Activated T-helper 9 cell treated with anti-CD3 and anti-CD28 coated beads, Interleukin-2, amount 50 U/mL, for 16 hours (primary cell): Measurements from ENCODE around the gene NFE2L3.
A peak's percentile ranks its signal among the peaks of the same experiment; 100 is the strongest.
"Not testable (repeated sequence)": the region's sequence is repeated elsewhere in the genome, so short reads cannot be mapped to it uniquely, and the experiment has no call there.

Experiments
- DNase-seq: peaks from one replicate; pipeline ENCODE4 v3.0.0-alpha.2; 2020; ENCODE audit warnings: low read depth

Gene NFE2L3, protein sequence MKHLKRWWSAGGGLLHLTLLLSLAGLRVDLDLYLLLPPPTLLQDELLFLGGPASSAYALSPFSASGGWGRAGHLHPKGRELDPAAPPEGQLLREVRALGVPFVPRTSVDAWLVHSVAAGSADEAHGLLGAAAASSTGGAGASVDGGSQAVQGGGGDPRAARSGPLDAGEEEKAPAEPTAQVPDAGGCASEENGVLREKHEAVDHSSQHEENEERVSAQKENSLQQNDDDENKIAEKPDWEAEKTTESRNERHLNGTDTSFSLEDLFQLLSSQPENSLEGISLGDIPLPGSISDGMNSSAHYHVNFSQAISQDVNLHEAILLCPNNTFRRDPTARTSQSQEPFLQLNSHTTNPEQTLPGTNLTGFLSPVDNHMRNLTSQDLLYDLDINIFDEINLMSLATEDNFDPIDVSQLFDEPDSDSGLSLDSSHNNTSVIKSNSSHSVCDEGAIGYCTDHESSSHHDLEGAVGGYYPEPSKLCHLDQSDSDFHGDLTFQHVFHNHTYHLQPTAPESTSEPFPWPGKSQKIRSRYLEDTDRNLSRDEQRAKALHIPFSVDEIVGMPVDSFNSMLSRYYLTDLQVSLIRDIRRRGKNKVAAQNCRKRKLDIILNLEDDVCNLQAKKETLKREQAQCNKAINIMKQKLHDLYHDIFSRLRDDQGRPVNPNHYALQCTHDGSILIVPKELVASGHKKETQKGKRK

DNA sequence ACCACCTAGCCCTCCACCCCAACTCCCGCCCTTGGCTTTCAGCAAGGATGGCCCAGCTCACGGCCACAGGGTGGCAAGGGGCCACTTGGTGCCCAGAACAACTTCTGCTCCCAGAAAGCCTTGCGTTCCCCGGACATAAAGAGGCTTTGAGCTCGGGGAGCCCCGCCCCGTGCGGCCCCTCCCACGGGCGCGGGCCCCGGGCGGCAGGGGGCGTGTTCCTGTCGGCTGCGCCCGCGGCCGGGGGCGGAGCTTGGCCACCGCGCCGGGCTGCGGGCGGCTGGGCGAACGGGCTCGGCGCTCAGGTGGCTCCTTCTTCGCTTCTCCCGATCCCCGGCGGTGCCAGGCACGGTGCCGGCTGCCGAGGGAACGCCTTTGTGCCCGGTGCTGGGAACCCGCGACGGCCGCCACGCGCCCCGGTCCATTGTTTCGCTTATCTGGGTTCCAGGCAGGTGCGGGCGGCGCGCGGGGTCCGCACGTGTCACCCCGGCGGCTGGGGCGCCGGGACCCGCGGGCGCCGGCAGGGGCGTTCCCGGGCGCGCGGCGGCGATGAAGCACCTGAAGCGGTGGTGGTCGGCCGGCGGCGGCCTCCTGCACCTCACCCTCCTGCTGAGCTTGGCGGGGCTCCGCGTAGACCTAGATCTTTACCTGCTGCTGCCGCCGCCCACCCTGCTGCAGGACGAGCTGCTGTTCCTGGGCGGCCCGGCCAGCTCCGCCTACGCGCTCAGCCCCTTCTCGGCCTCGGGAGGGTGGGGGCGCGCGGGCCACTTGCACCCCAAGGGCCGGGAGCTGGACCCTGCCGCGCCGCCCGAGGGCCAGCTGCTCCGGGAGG, at the start of gene NFE2L3:
NFE2L3 (plus strand) TSS at position 246 of the 829 bp plus-strand sequence; CDS start at position 547, 301 bp downstream.
- DNase-seq: peak; percentile 77

DNA sequence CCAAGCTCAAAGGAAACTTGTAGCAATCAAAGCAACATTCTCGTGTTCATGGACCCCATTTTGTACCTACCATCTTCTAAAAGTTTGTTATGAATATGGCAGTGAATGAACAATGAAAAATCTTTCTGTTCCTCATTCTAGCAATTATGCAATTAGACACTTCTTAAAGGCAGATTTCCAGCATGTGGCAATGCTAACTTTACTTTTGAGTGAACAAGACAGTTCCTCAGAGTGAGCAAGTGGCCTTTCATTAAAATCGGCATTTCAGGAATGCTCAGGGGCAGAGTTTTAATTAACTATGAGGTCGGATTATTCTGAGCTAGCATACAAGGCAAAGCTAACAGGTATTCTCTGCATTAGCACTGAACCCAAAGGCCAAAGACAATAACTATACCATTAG, 48.4 kb upstream of the NFE2L3 start:
- no peak for DNase-seq

DNA sequence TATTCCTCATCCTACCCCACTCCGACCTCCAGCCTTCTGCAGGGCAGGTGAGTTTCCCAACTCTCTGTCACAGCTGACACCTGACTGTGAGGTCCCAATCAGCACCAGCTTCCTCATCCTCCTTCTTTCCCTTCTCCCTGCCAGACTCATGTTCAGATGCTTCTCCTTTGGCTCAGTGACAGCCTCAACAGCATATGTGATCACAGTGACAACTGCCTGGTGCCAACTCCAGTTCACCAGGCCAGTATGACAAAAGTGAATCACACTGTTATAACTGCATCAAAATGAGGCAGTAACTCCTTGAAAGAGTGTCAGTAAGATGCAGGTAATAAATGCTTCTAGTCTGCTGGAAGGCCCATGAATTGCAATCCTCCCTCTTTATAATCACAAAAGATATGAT, 46.8 kb upstream of the NFE2L3 start:
- no peak for DNase-seq

DNA sequence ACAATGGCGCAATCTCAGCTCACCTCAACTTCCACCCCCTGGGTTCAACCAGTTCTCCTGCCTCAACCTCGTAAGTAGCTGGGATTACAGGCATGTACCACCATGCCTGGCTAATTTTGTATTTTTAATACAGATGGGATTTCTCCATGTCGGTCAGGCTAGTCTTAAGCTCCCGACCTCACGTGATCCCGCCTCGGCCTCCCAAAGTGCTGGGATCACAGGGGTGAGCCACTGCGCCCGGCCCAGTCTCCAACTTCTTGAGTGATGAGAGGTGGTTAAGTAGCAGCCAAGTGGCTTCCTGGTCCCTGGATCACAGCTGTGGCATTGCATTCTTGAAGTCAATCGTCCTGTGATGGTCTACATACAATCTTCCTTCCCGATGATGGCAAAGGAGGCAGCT, 46.1 kb upstream of the NFE2L3 start:
- DNase-seq: no peak

DNA sequence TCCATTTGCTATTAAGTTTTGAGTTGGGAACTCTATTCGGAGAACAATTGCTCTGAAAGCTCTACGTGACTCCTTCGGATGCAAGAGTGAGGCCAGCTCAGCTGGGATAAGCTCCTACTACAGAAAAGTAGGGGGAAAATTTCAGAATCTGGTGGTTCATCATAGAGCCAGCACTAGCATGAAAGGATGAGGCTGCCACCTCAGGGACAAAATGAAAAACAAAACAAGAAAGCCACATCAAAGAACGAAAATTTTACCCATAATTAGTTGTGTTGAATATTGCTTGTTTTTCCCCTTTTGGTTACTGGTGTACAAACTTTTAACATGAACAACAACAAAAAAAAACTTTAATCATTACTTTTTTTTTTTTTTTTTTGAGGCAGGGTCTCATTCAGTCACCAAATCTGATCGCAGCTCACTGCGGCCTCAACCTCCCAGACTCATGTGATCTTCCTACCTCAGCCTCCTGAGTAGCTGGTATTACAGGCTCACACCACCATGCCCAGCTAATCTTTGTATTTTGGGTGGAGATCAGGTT, 39.7 kb upstream of the NFE2L3 start:
- no peak for DNase-seq

DNA sequence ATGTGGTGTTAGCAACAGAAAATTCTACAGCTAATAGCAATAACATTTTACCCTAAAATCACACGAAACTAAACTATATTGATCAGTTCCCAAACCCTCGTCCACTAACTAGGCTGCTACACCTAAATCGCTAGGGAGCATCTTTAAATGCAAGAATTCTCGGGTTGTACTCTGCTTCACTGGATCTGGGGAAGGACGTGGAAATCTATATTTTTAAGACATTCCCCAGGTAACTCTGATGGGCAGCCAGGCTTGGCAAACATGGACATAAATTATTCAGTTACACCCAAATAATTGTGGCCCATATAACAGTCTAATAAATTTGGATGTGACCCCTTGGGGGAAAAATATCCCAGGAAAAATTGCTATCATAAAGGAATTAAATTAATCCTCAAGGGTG, 36.3 kb upstream of the NFE2L3 start:
- DNase-seq: no peak

DNA sequence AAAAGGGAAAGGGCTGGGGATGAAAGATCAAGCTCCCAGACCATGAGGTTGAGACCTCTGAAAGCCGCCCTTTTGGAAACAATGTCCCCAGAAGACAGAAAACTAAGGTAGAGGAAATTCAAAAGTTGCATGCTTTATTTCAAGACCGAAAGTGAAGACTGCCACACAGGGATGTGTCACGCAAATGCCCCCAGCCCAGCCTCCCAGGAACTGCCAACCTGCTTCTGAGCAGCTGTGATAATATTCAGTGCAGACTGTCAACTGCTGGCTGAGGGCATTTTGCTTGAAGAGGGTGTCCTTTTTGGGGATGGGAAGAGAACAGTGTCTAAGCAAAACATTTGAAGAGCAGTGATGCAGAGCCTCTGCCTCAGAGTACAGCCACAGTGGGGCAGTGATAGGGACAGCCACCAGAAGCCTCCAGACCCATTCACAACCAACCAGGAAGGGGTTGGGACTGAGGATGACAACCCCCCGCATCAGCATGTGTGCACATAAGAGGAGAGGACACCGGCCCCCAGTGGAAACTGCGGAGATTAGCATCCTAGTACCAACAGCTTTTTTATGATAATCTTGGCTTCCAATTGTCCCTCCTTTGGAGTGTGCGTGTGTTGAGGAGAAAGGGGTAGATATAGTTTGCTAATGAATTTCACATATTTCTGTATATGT, 34.7 kb upstream of the NFE2L3 start:
- DNase-seq: no peak

DNA sequence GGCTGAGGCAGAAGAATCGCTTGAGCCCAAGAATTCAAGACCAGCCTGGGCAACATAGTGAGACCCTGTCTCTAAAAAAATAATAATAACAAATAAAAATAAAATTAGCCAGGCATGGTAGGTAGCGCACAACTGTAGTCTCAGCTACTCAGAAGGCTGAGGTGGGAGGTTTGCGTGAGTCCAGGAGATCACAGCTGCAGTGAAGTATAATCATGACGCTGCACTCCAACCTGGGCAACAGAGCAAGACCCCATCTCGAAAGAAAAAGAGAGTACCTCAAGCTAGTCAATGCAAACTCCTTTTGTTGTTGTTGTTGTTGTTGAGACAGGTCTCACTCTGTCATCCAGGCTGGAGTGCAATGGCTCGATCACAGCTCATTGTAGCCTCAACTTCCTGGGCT, 34.0 kb upstream of the NFE2L3 start:
- no peak for DNase-seq

DNA sequence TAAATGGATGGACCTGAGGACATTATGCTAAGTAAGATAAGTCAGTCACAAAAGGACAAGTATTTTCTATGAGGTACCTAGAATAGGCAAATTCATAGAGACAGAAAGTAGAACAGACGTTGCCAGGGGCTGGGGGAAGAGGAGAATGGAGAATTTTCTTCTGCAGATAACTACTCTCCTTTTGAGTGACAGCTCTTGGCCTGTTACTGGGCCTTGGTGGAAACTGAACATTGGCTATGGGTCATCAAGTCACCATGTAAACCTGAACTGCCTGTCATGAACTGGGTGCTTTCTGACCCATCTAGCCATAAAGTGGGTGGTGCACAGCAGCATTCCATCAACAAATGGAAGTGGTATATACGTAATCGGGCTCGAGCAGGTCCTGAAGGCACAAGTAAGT, 29.3 kb upstream of the NFE2L3 start:
- no peak for DNase-seq

DNA sequence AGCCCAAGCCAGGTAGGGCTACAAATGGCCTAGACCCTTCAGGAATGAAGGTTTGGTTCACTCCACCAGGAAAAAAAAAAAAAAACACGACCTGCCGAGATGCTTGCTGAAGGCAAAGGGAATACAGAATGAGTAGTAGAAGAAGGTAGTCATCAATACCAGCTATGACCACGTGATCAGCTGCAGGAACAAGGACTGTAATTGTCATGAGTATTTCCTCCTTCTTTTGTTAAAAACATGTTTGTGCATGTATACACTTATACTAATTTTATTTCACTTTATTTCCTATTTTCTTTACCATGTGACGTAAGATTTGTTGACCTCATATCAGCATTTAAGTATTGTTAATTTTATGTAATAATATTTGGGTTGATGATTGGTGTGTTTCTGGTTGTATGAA, 27.2 kb upstream of the NFE2L3 start:
- not testable (repeated sequence) for DNase-seq

DNA sequence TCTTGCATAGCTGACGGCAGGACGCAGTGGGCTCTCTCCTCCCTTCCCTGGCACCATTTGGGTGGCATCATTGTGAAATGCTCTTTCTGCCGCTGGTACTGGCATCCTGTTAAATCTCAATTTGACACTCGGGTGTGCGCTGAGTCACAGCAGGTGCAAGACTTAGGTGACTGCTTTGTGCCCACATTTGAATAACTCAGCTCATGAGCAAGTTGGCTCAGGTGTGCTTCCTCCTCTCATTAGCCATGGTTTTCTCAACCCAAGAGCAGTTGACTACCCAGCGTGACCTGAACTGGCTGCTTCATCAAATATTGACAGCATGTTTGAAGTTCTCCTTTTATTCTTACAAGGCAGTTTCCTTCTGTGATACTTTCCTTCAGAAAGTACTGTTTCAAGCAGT, 24.6 kb upstream of the NFE2L3 start:
- no peak for DNase-seq

DNA sequence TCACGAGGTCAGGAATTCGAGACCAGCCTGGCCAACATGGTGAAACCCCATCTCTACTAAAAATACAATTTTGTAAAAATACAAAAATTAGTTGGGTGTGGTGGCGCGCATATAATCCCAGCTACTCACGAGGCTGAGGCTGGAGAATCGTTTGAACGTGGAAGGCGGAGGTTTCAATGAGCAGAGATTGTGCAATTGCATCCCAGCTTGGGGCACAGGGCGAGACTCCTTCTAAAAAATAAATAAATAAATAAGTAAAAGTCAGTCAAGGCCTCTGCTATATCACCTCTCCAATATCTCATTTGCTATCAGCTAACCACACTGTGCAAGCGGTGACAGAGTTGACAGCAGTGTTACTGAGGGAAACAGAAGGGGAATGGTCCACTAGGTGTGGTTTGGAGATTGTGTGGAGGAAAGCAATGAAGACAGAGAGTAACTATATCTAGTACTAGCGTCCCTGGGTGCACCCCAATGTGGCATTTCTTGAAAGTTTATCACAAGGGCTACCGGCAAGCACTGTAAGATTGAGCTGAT, 20.9 kb upstream of the NFE2L3 start:
- no peak for DNase-seq

DNA sequence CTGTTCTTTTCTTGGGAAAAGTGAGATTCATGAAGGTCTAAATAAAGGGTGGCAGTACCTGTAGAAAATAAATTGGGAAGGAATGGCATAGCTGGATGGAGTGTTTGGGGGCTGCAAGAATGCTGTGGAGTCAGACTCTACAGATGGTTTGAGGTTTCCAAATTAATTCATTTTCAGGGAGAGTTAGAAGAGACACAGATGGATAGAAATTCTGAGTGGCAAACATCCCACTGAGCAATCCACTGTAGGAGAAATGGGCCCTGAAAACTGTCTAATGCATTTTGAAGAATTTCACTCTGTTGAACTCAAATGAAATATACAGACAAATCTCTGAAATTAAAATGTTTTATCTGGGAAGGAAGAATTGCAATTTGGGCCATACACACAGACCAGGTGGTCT, 16.9 kb upstream of the NFE2L3 start:
- DNase-seq: no peak

DNA sequence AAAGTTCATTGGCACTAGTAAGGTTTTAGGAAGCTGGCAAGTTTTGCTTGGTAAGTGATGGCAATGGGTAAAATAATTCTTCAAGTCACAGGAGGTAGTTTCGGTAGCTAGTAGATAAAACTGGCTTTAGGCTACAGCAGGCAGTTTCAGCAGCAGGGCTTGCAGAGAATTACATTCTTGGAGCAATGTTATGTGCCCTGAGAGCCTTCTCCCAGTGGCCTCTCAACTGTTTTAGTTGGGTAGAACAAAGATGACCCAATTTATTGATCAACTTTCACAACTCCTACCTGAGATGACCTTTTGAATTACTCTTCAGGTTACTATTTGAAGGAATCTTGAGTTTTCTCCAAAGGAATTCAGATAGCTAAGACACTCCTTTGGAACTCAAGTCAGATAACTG, 16.4 kb upstream of the NFE2L3 start:
- DNase-seq: no peak

DNA sequence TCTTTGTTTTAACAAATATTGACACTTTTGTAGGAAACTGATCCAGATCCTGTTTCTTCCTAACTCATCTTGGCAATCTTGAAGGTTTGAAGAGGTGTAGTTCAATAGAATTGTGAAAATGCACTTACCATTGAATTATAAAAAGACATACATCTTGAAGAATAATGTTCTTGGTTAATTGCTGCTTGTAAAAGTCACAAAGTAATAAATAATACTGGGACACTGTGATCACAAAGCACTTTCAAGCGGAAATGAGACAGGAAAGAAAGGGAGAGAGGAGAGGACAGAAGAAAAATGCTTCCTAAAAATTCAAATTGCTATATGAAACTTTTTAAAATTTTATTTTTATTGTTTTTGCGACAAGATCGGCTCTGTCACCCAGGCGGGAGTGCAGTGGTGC, 15.2 kb upstream of the NFE2L3 start:
- no peak for DNase-seq

DNA sequence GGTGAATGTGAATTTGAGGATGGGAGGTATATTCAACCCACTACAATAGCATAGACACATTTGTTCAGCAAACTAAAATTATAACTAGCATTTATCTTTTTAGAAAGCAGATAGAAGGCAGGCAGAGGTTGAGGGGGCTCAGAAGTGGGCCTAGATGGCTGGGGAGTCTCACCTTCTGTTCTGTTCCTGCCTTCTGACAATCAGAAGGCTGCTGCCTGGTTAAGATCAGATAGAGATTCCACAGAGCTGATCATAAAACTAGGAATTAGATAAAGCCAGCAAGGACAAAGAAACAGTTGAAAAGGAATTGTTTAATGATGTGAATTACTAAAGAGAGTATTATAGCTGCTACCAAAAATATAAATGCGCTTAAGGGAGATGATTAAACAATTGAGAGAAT, 11.6 kb upstream of the NFE2L3 start:
- DNase-seq: no peak

DNA sequence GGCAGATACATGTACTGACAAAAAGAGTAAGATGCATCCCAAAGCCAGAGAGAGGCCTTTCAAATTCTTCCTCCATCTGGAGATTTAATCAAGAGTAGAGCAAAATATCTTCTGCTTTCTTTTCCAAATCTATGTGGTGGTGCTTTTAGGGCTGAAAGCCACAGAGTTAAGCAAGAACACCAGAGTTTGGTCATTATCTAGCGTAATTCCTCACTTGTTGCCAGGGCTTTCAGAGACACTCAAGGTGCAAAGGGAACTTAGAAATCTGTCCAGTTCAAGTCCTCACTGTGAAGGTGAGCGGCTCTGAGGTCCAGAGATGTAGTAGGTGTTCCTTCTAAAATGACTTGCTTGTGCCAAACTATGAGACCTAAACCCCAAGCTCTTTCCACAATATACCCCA, 10.9 kb upstream of the NFE2L3 start:
- no peak for DNase-seq

DNA sequence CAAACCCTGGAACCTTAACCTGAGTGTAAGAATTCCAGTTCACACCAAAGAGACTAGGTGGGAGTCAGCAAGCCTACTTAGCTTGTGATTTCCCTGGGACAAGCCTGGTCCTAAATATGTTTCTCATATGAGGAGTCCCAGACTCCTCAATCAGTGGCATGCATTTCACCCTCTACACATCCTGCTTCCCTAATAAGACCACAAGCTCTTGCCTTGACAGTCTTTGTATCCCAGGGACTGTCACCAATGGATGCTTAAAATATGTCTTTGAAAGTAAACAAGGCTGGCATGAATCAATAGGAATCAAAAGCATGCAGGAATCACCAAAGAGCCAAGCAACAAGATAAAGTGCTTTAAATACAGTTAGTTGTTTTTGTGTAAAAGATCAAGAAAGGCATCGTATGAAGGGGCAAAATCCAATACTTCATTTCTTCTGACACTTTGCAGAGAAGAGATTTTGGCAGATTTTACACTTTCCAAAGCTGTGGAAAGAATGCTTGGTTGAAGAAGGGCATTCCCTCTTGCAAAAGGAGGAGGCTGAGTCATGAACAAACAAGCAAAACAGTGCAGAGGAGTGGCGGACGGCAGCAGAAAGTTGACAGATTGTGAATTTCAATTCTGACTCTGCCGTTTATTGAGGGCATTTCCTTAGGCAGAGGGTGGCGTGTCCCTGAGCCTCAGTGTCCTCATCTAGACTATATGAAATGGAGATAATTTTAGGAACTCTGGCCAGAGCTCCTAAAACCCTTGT, 8.5 kb upstream of the NFE2L3 start:
- DNase-seq: no peak

DNA sequence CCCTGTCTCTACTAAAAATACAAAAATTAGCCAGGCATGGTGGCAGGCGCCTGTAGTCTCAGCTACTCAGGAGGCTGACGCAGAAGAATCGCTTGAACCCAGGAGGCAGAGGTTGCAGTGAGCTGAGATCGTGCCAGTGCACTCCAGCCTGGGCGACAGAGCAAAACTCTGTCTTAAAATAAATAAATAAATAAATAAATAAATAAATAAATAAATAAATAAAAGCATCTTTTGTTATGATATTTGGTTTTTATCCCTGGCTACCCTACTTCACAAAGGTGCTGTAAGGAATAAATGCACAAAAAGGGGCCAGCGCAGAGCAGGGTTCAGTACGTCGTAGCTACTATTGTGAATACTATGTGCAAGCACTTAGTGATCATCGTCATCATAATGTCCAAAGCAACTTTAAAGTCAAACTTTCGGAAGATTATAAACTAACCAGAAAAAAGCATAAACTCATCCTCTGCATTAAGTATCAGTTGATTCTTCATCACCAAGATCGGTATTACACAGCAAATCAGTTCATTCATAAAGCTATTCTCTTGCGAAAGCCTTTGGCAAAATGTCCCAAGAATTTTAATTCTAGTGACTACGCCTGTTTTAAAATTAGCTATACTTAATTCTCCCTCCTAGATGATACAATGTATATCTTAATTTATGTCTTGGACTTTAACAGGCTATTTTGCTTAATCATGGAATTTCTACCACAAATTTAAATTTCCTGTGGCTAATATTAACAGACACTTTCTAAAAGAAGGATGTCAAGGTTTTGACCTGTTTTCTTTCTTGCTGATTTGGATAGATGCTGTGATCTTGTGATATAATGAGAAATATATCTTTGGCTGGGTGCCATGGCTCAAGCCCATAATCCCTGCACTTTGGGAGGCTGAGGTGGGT, 7.6 kb upstream of the NFE2L3 start:
- no peak for DNase-seq

DNA sequence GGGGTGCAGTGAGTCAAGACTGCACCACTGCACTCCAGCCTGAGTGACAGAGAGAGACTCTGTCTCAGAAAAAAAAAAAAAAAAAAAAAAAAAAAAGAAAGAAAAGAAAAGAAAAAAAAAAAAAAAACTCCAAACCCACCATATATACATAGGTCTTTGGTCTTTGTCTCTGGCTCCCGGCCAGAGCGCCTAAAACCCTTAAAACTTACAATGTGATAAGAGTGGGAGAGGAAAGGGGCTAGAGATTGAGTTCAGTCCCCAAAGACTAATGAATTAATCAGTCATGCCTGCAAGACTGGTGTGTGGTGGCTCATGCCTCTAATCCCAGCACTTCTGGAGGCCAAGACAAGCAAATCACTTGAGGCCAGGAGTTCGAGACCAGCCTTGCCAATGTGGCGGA, 6.8 kb upstream of the NFE2L3 start:
- no peak for DNase-seq
